Right atrium auricular region (tissue), 2 donors: ENCODE data around the gene TMEM150C. TPM values are rescaled to one million over a fixed set of nuclear protein-coding genes. Genes with fewer than 3 reads are reported as not detected.
"Not testable (repeated sequence)": the region's sequence is repeated elsewhere in the genome, so short reads cannot be mapped to it uniquely, and the experiment has no call there.

ENCODE experiments used
- DNase-seq: peaks from one replicate; pipeline ENCODE4 v3.0.0-alpha.2; 2019; ENCODE audit warnings: low spot score
- H3K27ac ChIP-seq, 2 donors: fragments of 200-600 bp; sonication (generic); 1 replicate in 1 of 2; 2 replicates in 1 of 2; pipeline ENCODE4 v1.5.1; 2016 to 2019
- H3K27me3 ChIP-seq, 2 donors: fragments of 200-600 bp; sonication (generic); one replicate each; pipeline versions ENCODE4 v1.5.1 to v1.6.0; 2017 to 2019
- H3K36me3 ChIP-seq: fragments of 200-600 bp; sonication (generic); one replicate; pipeline ENCODE4 v1.5.1; 2016
- H3K4me1 ChIP-seq, 2 donors: fragments of 200-600 bp; sonication (generic); one replicate each; pipeline versions ENCODE4 v1.5.1 to v1.6.0; 2017 to 2019
- H3K4me3 ChIP-seq, 2 donors: fragments of 200-600 bp; sonication (generic); 1 replicate in 1 of 2; 2 replicates in 1 of 2; pipeline ENCODE4 v1.5.1; 2017 to 2019; ENCODE audit warnings: mild to moderate bottlenecking in 1 of 2, moderate library complexity in 1 of 2
- H3K9me3 ChIP-seq, 2 donors: fragments of 200-600 bp; sonication (generic); one replicate each; pipeline ENCODE4 v1.5.1; 2019
- total RNA-seq, 2 donors: library from RNA; depleted of rRNA; stranded (reverse); fragments of >200 nt; gene quantifications; one replicate each; pipeline ENCODE4 v1.1.0, GENCODE V29; 2016
- TF ChIP-seq, protein P1 (sequence below), 2 donors: fragments of 200-600 bp; sonication (generic); IDR thresholded peaks; one replicate each; pipeline ENCODE4 v1.5.1; 2019; ENCODE audit warnings: antibody characterized with exemption in 2 of 2

Gene TMEM150C
- total RNA-seq, 2 donors from 2014 or later, result 14.2 to 21.2 TPM

DNA sequence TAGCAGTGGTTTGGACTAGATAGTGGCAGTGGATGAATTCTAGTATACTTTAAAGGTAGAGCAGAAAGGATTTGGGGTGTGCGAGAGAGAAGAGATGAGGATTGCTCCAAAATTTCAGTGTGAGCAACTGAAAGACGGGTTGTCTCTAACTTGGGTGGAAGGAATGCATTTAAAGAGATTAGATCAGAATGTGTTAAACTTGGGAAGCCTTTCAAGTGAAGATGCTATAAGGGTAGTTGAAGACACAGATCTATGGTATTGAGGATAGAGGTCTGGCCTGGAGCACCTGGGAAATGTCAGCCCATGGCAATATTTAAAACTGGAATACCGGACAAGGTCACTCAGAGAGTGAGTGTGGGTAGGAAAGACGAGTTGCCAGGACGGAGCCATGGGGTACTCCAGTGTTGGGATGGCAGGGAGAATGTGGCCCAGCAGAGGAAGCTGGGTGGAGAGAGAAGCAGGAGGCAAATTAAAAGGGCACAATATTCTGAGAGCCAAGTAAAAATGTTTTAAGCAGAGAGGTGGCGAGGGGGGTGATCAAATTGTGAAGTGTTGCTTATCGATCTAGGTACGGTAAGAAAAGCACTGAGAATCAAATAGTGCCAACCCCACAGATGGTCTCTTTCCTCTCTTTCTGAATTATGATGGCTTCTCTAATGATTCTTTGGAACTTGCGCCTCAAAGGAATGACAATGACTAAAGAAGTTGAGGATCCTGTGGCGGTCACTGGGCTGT is 80.8 kb downstream of the TMEM150C start:
- Histone ChIP-seq H3K9me3 (no peaks in the 10 kb centered on the region), H3K27me3 (no peaks in the 10 kb centered on the region), H3K27ac (no peak overlapping the region), H3K4me1 (no peaks in the 10 kb centered on the region), H3K36me3 (no peaks in the 10 kb centered on the region), H3K4me3 (no peak overlapping the region)
- TF ChIP-seq, protein P1, sequence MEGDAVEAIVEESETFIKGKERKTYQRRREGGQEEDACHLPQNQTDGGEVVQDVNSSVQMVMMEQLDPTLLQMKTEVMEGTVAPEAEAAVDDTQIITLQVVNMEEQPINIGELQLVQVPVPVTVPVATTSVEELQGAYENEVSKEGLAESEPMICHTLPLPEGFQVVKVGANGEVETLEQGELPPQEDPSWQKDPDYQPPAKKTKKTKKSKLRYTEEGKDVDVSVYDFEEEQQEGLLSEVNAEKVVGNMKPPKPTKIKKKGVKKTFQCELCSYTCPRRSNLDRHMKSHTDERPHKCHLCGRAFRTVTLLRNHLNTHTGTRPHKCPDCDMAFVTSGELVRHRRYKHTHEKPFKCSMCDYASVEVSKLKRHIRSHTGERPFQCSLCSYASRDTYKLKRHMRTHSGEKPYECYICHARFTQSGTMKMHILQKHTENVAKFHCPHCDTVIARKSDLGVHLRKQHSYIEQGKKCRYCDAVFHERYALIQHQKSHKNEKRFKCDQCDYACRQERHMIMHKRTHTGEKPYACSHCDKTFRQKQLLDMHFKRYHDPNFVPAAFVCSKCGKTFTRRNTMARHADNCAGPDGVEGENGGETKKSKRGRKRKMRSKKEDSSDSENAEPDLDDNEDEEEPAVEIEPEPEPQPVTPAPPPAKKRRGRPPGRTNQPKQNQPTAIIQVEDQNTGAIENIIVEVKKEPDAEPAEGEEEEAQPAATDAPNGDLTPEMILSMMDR (IDR thresholded peaks at IDR 0.05), result no peak
- DNase-seq, result no peak

DNA sequence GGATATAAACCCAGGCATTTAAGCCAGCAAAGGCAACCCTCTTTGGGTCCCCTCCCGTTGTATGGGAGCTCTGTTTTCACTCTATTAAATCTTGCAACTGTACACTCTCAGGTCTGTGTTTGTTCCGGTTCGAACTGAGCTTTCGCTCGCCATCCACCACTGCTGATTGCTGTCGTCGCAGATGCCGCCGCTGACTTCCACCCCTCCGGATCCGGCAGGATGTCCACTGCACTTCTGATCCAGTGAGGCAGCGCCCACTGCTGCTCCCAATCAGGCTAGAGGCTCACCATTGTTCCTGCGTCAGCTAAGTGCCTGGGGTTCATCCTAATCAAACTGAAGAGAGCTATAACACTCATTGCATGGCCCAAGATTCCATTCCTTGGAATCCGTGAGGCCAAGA is 82.2 kb downstream of the TMEM150C start:
- Histone ChIP-seq H3K36me3 (no peaks in the 10 kb centered on the region), H3K4me1 (no peaks in the 10 kb centered on the region), H3K27ac (no peak overlapping the region), H3K9me3 (no peaks in the 10 kb centered on the region), H3K4me3 (no peak overlapping the region), H3K27me3 (no peaks in the 10 kb centered on the region)
- TF ChIP-seq, protein P1 (IDR thresholded peaks at IDR 0.05), result no peak
- no peak for DNase-seq

DNA sequence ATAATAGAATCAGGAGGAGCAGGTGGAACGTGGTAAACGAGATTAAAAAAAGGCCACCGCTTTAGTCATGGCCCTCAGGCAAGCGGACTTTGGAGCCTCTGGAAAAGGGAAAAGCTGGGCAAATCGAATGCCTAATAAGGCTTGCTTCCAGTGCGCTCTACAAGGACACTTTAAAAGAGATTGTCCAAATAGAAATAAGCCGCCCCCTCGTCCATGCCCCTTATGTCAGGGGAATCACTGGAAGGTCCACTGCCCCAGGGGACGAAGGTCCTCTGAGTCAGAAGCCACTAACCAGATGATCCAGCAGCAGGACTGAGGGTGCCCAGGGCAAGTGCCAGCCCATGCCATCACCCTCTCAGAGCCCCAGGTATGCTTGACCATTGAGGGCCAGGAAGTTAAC is 84.3 kb downstream of the TMEM150C start:
- not testable (repeated sequence) for H3K9me3 ChIP-seq, H3K36me3 ChIP-seq, DNase-seq, H3K4me3 ChIP-seq, H3K4me1 ChIP-seq, H3K27ac ChIP-seq, H3K27me3 ChIP-seq

DNA sequence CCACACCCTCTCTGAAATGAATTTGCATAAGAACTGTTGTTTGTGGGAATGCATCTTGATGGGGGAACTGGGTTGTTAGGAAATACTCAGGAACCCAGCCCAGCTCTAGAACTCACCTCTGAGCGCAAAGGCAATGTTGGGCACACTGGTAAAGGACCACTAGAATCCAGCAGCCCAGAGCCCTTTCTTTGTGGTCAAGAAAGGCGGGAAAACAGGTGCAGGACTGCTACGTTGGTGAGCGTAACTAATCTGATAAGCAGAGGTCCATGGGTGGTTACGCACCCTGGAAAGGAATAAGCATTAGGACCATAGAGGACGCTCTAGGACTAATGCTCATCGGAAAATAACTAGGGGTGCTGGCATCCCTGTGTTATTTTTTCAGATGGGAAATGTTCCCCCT is 85.9 kb downstream of the TMEM150C start:
- H3K36me3 ChIP-seq, H3K27ac ChIP-seq, H3K4me1 ChIP-seq, H3K4me3 ChIP-seq, DNase-seq, H3K27me3 ChIP-seq, H3K9me3 ChIP-seq: not testable (repeated sequence)

DNA sequence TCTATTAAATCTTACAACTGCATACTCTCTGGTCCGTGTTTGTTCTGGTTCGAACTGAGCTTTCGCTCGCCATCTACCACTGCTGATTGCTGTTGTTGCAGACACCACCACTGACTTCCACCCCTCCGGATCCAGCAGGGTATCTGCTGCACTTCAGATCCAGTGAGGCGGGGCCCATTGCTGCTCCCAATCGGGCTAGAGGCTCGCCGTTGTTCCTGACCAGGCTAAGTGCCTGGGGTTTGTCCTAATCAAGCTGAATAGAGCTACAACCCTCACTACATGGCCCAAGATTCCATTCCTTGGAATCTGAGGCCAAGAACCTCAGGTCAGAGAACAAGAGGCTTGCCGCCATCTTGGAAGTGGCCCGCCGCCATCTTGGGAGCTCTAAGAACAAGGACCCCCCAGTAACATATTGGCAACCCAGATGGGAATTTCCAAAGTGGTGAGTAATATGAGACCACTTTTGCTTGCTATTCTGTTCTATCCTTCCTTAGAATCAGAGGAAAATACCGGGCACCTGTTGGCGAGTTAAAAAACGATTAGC is 88.1 kb downstream of the TMEM150C start:
- Histone ChIP-seq H3K9me3 (no peaks in the 10 kb centered on the region), H3K27ac (no peak overlapping the region), H3K36me3 (no peaks in the 10 kb centered on the region), H3K27me3 (no peaks in the 10 kb centered on the region), H3K4me3 (no peak overlapping the region), H3K4me1 (no peaks in the 10 kb centered on the region)
- TF ChIP-seq, protein P1 (IDR thresholded peaks at IDR 0.05), result no peak
- DNase-seq, result no peak

DNA sequence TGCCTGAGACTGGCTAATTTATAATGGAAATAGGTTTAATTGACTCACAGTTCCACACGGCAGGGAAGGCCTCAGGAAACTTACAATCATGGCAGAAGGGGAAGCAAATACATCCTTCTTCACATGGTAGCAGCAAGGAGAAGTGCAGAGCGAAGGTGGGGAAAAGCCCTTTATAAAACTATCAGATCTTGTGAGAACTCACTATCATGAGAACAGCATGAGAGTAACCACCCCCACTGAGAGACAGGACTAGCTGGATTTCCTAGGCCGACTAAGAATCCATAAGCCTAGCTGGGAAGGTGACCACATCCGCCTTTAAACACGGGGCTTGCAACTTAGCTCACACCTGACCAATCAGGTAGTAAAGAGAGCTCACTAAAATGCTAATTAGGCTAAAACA is 88.7 kb downstream of the TMEM150C start:
- DNase-seq, H3K36me3 ChIP-seq, H3K4me3 ChIP-seq, H3K27me3 ChIP-seq, H3K27ac ChIP-seq, H3K9me3 ChIP-seq, H3K4me1 ChIP-seq: not testable (repeated sequence)

DNA sequence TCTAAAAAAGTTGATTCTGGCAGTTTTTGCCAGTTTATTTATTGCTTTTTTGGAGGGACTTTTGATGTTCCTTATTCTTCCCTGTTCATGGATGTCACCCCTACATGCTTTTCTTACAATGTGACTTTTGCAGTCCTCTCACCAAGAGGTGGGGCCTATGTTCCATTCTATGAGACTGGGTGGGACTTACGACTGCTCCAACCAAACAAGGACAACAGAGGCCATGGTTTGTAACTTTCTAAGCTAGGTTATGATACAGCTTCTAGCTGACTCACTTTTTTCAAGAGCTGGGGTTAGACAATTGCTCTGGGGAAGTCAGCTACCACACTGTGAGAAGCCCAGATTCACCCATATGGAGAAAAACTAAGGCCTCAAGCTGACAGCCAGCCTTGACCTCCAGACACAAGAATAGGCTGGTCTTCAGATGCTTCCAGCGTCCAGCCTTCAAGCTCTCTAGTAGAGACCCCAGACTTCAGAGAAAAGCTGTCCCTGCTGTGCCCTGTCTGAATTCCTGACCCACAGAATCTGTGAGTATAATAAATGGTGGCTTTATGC is 91.9 kb downstream of the TMEM150C start:
- H3K4me3 ChIP-seq, result no peak overlapping the region
- no peak overlapping the region for H3K27ac ChIP-seq
- H3K36me3 ChIP-seq, result no peaks in the 10 kb centered on the region
- DNase-seq, result no peak
- no peaks in the 10 kb centered on the region for H3K27me3 ChIP-seq
- no peaks in the 10 kb centered on the region for H3K4me1 ChIP-seq
- TF ChIP-seq, protein P1 (IDR thresholded peaks at IDR 0.05), result no peak
- H3K9me3 ChIP-seq, result no peaks in the 10 kb centered on the region
